ENCODE data around the gene UGT1A9.

- no peak for TF ChIP-seq CTCF (conservative IDR thresholded peaks at IDR 0.05)
- no peak for TF ChIP-seq EZH2 (IDR thresholded peaks at IDR 0.05; ENCODE audit: low read depth)
Observed at GRCh38 chr2:233815861-233816260, 144.2 kb downstream of the UGT1A9 start.

All from PC-9 (cell line).